SK-N-MC (cell line): ENCODE measurements around the gene COX6B1.
"Not testable (repeated sequence)": the region's sequence is repeated elsewhere in the genome, so short reads cannot be mapped to it uniquely, and the experiment has no call there.

Experiments used
- DNase-seq: peaks from one replicate; pipeline ENCODE4 v3.0.0-alpha.2; 2011; ENCODE audit warnings: low read depth, low spot score
- H3K27ac ChIP-seq: fragments of 200-600 bp; sonication (generic); 2 replicates; pipeline ENCODE4 v1.5.1; 2016; ENCODE audit warnings: mixed run types
- H3K36me3 ChIP-seq: fragments of 200-600 bp; sonication (generic); 2 replicates; pipeline ENCODE4 v1.6.1; 2017; ENCODE audit warnings: antibody characterized with exemption, low read length, mixed read lengths; ENCODE audit not compliant: insufficient read depth
- H3K4me3 ChIP-seq: fragments of 200-600 bp; sonication (generic); 2 replicates; pipeline ENCODE4 v1.5.1; 2016
- H3K9ac ChIP-seq: fragments of 200-600 bp; sonication (generic); 2 replicates; pipeline ENCODE4 v1.8.0; 2017; ENCODE audit warnings: mixed run types, mixed read lengths; ENCODE audit not compliant: insufficient read length
- H3K9me3 ChIP-seq: fragments of 200-600 bp; sonication (generic); 2 replicates; pipeline ENCODE4 v1.6.1; 2017; ENCODE audit warnings: low read depth, mild to moderate bottlenecking, antibody characterized with exemption, low read length, moderate library complexity, mixed read lengths
- EZH2 ChIP-seq: fragments of 200-600 bp; sonication (generic); IDR thresholded peaks from one replicate; pipeline ENCODE4 v1.6.1; 2017; ENCODE audit warnings: antibody characterized with exemption
- FOXP2 ChIP-seq: optimal IDR thresholded peaks from 2 replicates; pipeline ENCODE3; 2011; ENCODE audit warnings: mild to moderate bottlenecking, moderate library complexity; ENCODE audit not compliant: insufficient read depth; ENCODE audit errors: extremely low read length, control extremely low read depth
- POLR2AphosphoS5 ChIP-seq: IDR thresholded peaks from 2 replicates; pipeline ENCODE4 v1.6.1; 2012; ENCODE audit warnings: mild to moderate bottlenecking, low read depth, low read length, borderline replicate concordance

Gene COX6B1

GRCh38 chr19:35650581-35650980 lies 2.5 kb downstream of the COX6B1 start:
- H3K9ac ChIP-seq, result no peak overlapping the region
- no peak overlapping the region for H3K4me3 ChIP-seq
- DNase-seq, result no peak
- H3K36me3 ChIP-seq, result peaks cover 21% of the 10 kb centered on the region
- no peak overlapping the region for H3K27ac ChIP-seq
- H3K9me3 ChIP-seq, result no peaks in the 10 kb centered on the region
- TF ChIP-seq POLR2AphosphoS5 (no peak), EZH2 (no peak), FOXP2 (no peak)

- H3K9me3 ChIP-seq, H3K27ac ChIP-seq, DNase-seq, H3K9ac ChIP-seq, H3K4me3 ChIP-seq: not testable (repeated sequence)
- peaks cover 48% of the 10 kb centered on the region for H3K36me3 ChIP-seq
These were observed 6.7 kb downstream of the COX6B1 start for GRCh38 chr19:35654828-35655227.

GRCh38 chr19:35655600-35655999 lies 7.5 kb downstream of the COX6B1 start:
- peaks cover 48% of the 10 kb centered on the region for H3K36me3 ChIP-seq
- no peak overlapping the region for H3K9ac ChIP-seq
- no peaks in the 10 kb centered on the region for H3K9me3 ChIP-seq
- TF ChIP-seq FOXP2, result no peak
- TF ChIP-seq POLR2AphosphoS5, result no peak
- TF ChIP-seq EZH2, result no peak
- no peak for DNase-seq
- H3K27ac ChIP-seq, result no peak overlapping the region
- H3K4me3 ChIP-seq, result no peak overlapping the region

GRCh38 chr19:35656700-35657099 lies 8.6 kb downstream of the COX6B1 start:
- H3K4me3 ChIP-seq, result no peak overlapping the region
- no peak for DNase-seq
- H3K36me3 ChIP-seq, result peaks cover 44% of the 10 kb centered on the region
- H3K9me3 ChIP-seq, result no peaks in the 10 kb centered on the region
- no peak overlapping the region for H3K27ac ChIP-seq
- no peak for TF ChIP-seq EZH2
- no peak for TF ChIP-seq FOXP2
- no peak for TF ChIP-seq POLR2AphosphoS5
- H3K9ac ChIP-seq, result no peak overlapping the region

GRCh38 chr19:35657904-35658700 lies 10.0 kb downstream of the COX6B1 start:
- no peak overlapping the region for H3K9ac ChIP-seq
- H3K36me3 ChIP-seq, result peaks cover 44% of the 10 kb centered on the region
- no peak for DNase-seq
- no peak overlapping the region for H3K4me3 ChIP-seq
- H3K27ac ChIP-seq, result no peak overlapping the region
- H3K9me3 ChIP-seq, result no peaks in the 10 kb centered on the region
- no peak for TF ChIP-seq POLR2AphosphoS5
- no peak for TF ChIP-seq FOXP2
- no peak for TF ChIP-seq EZH2

GRCh38 chr19:35661995-35662340 lies 13.8 kb downstream of the COX6B1 start:
- no peak for TF ChIP-seq POLR2AphosphoS5
- no peak for TF ChIP-seq FOXP2
- TF ChIP-seq EZH2, result no peak
- Histone ChIP-seq H3K27ac (no peak overlapping the region), H3K36me3 (peaks cover 15% of the 10 kb centered on the region; the same call in 1 of the 2 replicates), H3K9ac (no peak overlapping the region), H3K4me3 (no peak overlapping the region), H3K9me3 (no peaks in the 10 kb centered on the region)
- DNase-seq, result no peak

- no peak for DNase-seq
- Histone ChIP-seq H3K36me3 (no peaks in the 10 kb centered on the region), H3K9ac (no peak overlapping the region), H3K4me3 (no peak overlapping the region), H3K9me3 (no peaks in the 10 kb centered on the region), H3K27ac (no peak overlapping the region)
- TF ChIP-seq FOXP2 (no peak), EZH2 (no peak), POLR2AphosphoS5 (no peak)
These were observed 15.9 kb downstream of the COX6B1 start for GRCh38 chr19:35663981-35664380.

- no peaks in the 10 kb centered on the region for H3K9me3 ChIP-seq
- DNase-seq, result no peak
- H3K36me3 ChIP-seq, result no peaks in the 10 kb centered on the region
- no peak overlapping the region for H3K4me3 ChIP-seq
- H3K9ac ChIP-seq, result no peak overlapping the region
- no peak for TF ChIP-seq EZH2
- no peak for TF ChIP-seq FOXP2
- no peak for TF ChIP-seq POLR2AphosphoS5
- no peak overlapping the region for H3K27ac ChIP-seq
These were observed 17.0 kb downstream of the COX6B1 start for GRCh38 chr19:35665157-35665556.

- Histone ChIP-seq H3K4me3 (no peak overlapping the region), H3K9me3 (no peaks in the 10 kb centered on the region), H3K36me3 (no peaks in the 10 kb centered on the region), H3K27ac (no peak overlapping the region), H3K9ac (no peak overlapping the region)
- DNase-seq, result no peak
- no peak for TF ChIP-seq EZH2
- no peak for TF ChIP-seq FOXP2
- TF ChIP-seq POLR2AphosphoS5, result no peak
These were observed 17.5 kb downstream of the COX6B1 start for GRCh38 chr19:35665604-35666003.
